ENCODE data around the gene NSMF. TPM values are rescaled to one million over a fixed set of nuclear protein-coding genes. Genes with fewer than 3 reads are reported as not detected.

Gene NSMF
- total and polyA plus RNA-seq, 8 donors = 11.7 to 84.9 (median 41.6) TPM

- intact Hi-C loops (cut with DNase I; ENCODE audit: low total_unique reads) = loop anchor here (10.0 kb wide), 1 partner anchor 105 kb away; the partner anchor contains the start of gene NRARP
- Histone ChIP-seq H3K9me3 (no peaks in the 10 kb centered on the region), H3K36me3 (no peaks in the 10 kb centered on the region), H3K27ac (no peak overlapping the region), H3K4me3 (no peak overlapping the region), H3K27me3 (peaks cover 0 to 19% (median 5%) of the 10 kb centered on the region in 3 donors), H3K4me1 (peaks cover 29 to 59% (median 52%) of the 10 kb centered on the region in 4 donors)
- TF ChIP-seq EP300 (IDR thresholded peaks at IDR 0.05) (no peak), POLR2AphosphoS5 (IDR thresholded peaks at IDR 0.05) (no peak), CTCF (IDR thresholded peaks at IDR 0.05) (no peak), POLR2A (IDR thresholded peaks at IDR 0.05) (no peak)
- WGBS, 5 donors = 88 to 97% (median 95%) methylated on average over 11 of the region's 11 CpGs
- DNase-seq = no peak
Measured at GRCh38 chr9:137409515-137409914, 49.6 kb downstream of the NSMF start.

- H3K4me1 ChIP-seq = peaks cover 29 to 52% (median 46%) of the 10 kb centered on the region in 4 donors
- 92 to 95% (median 94%) methylated on average over 17 to 24 of the region's 24 CpGs for WGBS, 5 donors
- H3K27ac ChIP-seq = no peak overlapping the region
- H3K4me3 ChIP-seq = no peak overlapping the region
- no peak for DNase-seq
- no peak for TF ChIP-seq POLR2AphosphoS5 (IDR thresholded peaks at IDR 0.05)
- no peak for TF ChIP-seq EP300 (IDR thresholded peaks at IDR 0.05)
- no peak for TF ChIP-seq CTCF (IDR thresholded peaks at IDR 0.05)
- no peak for TF ChIP-seq POLR2A (IDR thresholded peaks at IDR 0.05)
- peaks cover 0 to 19% (median 5%) of the 10 kb centered on the region in 3 donors for H3K27me3 ChIP-seq
- no peaks in the 10 kb centered on the region for H3K36me3 ChIP-seq
- H3K9me3 ChIP-seq = no peaks in the 10 kb centered on the region
- intact Hi-C loops (cut with DNase I; ENCODE audit: low total_unique reads) = loop anchor here (10.0 kb wide), 1 partner anchor 104 kb away; the partner anchor contains the start of gene NRARP
Measured at GRCh38 chr9:137408651-137409405, 50.3 kb downstream of the NSMF start.

- TF ChIP-seq POLR2AphosphoS5 (IDR thresholded peaks at IDR 0.05) (no peak), EP300 (IDR thresholded peaks at IDR 0.05) (no peak), CTCF (IDR thresholded peaks at IDR 0.05) (no peak), POLR2A (IDR thresholded peaks at IDR 0.05) (no peak)
- Histone ChIP-seq H3K9me3 (no peaks in the 10 kb centered on the region), H3K4me3 (peak overlapping the region; percentile 39 to 47 (median 40)), H3K27ac (peak overlapping the region in 4 of 5 donors; percentile 9 to 67 (median 37)), H3K27me3 (peaks cover 0 to 19% (median 5%) of the 10 kb centered on the region in 3 donors), H3K4me1 (peaks cover 29 to 47% (median 44%) of the 10 kb centered on the region in 4 donors), H3K36me3 (no peaks in the 10 kb centered on the region)
- WGBS, 5 donors = 45 to 63% (median 58%) methylated on average over 22 to 31 of the region's 31 CpGs
- intact Hi-C loops (cut with DNase I; ENCODE audit: low total_unique reads) = loop anchor here (10.0 kb wide), 1 partner anchor 103 kb away; the partner anchor contains the start of gene NRARP
- DNase-seq = peak in 1 of 2 donors; percentile 71
Measured at GRCh38 chr9:137407590-137408300, 51.4 kb downstream of the NSMF start.

GRCh38 chr9:137406876-137407589 is 52.1 kb downstream of the NSMF start:
- DNase-seq = peak; percentile 79 to 94
- H3K9me3 ChIP-seq = no peaks in the 10 kb centered on the region
- H3K4me1 ChIP-seq = peaks cover 28 to 40% (median 37%) of the 10 kb centered on the region in 4 donors
- WGBS, 5 donors = 4 to 15% (median 5%) methylated on average over 9 to 59 of the region's 63 CpGs
- intact Hi-C loops (cut with DNase I; ENCODE audit: low total_unique reads) = loop anchor here (10.0 kb wide), 1 partner anchor 102 kb away; the partner anchor contains the start of gene NRARP
- H3K27ac ChIP-seq = peak overlapping the region in 4 of 5 donors; percentile 9 to 67 (median 37)
- H3K4me3 ChIP-seq = peak overlapping the region; percentile 39 to 47 (median 40)
- TF ChIP-seq POLR2A (IDR thresholded peaks at IDR 0.05) = no peak
- no peak for TF ChIP-seq EP300 (IDR thresholded peaks at IDR 0.05)
- peak in 5 of 7 experiments; percentile 29 to 80 (median 72) for TF ChIP-seq CTCF (IDR thresholded peaks at IDR 0.05)
- TF ChIP-seq POLR2AphosphoS5 (IDR thresholded peaks at IDR 0.05) = no peak
- H3K36me3 ChIP-seq = no peaks in the 10 kb centered on the region
- peaks cover 0 to 19% (median 5%) of the 10 kb centered on the region in 3 donors for H3K27me3 ChIP-seq

Data from stomach (tissue), 9 donors.